RWPE1 (cell line): ENCODE data around the gene TCERG1L.

Source experiments
- CTCF ChIA-PET: fragments of 350-600 bp; sonication (Branson Sonifier 250); formaldehyde crosslinking; extraction: SDS; loops from one replicate; lab custom pipeline; 2021; lab: Yijun Ruan, JAX
- POLR2A ChIA-PET: fragments of 400-600 bp; formaldehyde crosslinking; extraction: SDS; loops from one replicate; lab custom pipeline; 2020; ENCODE audit warnings: antibody characterized with exemption; ENCODE audit not compliant: low non-redundant PET; lab: Yijun Ruan, JAX
- DNase-seq: peaks from one replicate; pipeline ENCODE4 v3.0.0; 2012; ENCODE audit warnings: low spot score
- H3K27ac ChIP-seq: fragments of 450-650 bp; 2 replicates; pipeline ENCODE4 v1.5.1; 2017
- TF ChIP-seq, protein P1 (sequence below): fragments of 450-650 bp; conservative IDR thresholded peaks from 2 replicates; pipeline ENCODE4 v1.5.1; 2017; ENCODE audit warnings: low read depth, mild to moderate bottlenecking

Gene TCERG1L

DNA sequence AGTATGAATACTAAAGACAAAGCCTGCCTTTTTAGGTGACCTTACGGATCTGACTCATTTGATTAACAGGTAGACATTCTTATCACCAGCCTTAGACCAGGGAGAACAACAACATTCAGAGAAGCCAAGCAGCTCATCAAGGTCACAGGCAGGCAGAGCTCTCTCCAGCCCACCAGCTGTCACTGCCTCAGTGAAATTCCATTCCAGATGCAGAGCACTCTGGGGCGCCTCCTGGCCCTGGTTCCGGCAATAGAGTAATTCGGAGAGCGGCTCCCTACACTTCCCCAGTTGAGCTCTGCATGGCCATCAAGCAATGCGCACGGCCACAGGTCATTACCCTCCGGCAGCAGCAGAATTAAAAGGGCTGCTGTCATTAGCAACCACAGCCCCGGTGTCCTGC lies 164.7 kb downstream of the TCERG1L start:
- no peak for DNase-seq
- TF ChIP-seq, protein P1, sequence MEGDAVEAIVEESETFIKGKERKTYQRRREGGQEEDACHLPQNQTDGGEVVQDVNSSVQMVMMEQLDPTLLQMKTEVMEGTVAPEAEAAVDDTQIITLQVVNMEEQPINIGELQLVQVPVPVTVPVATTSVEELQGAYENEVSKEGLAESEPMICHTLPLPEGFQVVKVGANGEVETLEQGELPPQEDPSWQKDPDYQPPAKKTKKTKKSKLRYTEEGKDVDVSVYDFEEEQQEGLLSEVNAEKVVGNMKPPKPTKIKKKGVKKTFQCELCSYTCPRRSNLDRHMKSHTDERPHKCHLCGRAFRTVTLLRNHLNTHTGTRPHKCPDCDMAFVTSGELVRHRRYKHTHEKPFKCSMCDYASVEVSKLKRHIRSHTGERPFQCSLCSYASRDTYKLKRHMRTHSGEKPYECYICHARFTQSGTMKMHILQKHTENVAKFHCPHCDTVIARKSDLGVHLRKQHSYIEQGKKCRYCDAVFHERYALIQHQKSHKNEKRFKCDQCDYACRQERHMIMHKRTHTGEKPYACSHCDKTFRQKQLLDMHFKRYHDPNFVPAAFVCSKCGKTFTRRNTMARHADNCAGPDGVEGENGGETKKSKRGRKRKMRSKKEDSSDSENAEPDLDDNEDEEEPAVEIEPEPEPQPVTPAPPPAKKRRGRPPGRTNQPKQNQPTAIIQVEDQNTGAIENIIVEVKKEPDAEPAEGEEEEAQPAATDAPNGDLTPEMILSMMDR: no peak
- H3K27ac ChIP-seq: no peak overlapping the region
- ChIA-PET CTCF (no interaction called here), POLR2A (no interaction called here)

DNA sequence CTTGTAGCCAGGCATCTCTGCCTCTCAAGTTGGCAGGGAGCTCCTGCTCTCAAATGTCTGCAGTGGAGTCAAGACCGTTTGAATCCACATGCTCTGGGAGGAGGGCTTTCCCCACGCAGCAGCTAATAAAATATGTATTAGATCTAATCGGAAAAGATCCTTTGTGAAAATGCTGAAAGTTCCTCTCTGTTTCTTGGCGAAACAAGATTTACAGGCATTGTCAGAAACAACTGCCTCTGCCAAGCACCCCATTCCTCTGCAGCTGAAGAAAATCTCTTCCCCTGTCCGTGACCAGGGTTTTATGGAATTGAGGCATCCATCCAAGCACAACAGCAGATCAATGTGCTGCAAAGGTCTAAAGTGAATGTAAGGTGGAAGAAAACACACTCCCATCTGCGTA lies 165.8 kb downstream of the TCERG1L start:
- no peak for DNase-seq
- POLR2A ChIA-PET: no interaction called here
- TF ChIP-seq, protein P1: no peak
- H3K27ac ChIP-seq: no peak overlapping the region
- CTCF ChIA-PET: no interaction called here

DNA sequence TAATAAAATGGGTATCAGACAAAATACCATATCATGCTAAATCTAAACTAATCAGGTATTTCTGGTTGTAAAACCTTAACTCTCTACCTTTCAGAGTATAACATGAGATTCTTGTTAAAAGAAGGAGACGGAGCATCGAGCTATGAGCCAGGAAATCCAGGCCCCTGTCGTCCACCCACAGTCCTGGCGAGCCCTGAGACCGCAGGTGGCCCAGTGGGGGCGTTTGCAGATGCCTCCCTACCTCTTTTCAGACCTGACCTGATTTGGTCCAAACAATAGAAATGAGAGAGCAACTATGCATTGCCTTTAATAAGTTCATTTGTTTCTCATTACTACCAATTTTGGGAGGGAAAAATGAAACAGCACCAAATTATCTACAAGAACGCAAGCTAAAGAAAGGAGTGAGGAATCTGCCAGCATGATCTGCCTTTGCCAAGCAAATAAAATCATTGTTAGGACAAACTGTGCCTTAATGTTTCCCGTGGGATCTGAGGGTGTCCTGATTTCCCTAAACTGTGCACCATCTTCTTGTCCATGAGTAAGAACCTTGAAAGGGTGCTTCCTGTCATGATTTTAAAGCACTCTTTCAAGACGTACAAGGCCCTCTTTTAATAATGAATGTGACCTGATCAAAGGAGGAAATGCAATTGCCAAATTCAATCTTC lies 166.7 kb downstream of the TCERG1L start:
- TF ChIP-seq, protein P1: no peak
- no peak for DNase-seq
- ChIA-PET POLR2A (no interaction called here), CTCF (no interaction called here)
- H3K27ac ChIP-seq: no peak overlapping the region

DNA sequence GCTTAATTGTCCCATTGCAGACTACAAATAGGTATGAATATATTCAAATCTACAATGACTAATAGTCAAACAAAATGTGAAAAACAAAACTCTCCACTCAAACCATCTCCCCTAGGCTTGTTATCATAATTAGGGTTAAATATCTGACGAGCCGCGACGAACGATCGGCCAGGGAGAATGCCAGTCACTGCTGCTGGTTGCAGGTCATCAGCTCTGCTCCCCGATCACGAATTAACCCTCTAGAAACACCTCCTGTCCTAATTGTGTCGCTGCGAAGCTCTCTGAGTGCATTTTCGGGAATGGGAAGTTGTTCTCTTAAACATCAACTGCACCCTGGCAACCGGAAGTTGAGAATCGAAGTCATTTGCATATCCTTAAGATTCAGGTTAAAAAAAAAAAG lies 167.3 kb downstream of the TCERG1L start:
- TF ChIP-seq, protein P1: no peak
- no peak for DNase-seq
- POLR2A ChIA-PET: no interaction called here
- CTCF ChIA-PET: no interaction called here
- no peak overlapping the region for H3K27ac ChIP-seq

DNA sequence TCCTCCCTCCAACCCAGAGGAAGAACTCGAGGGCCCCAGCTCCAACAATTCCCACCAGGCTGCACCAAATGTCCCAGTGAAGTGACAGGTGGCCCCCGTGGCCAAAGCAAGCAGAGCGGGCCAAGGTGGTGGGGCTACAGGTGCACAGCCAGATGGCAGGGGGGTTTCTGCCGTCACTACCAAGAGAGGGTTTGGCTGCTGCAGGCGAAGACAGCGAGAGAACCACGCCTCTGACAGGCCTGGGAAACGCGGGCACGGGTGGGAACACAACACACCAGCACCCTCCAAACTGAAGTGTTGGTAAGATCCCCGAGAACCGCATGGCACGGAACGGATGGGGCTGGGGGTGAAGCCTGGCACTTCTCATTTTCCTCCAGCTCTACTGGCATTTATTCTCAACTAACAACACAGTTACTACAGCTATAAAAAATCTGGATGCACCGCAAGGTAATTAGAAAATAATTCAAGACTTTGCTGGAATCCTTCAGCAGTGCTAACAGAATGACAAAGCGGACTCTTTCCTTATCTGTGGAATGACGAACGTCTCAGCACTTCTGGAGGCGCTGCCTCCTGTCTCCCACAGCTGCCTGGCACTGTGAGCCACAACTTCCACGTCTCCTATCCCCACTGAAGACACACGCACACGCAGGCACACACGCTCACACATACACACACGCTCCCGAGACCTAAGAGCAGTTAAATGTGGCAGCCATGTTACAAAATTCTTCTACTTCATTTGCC lies 167.9 kb downstream of the TCERG1L start:
- ChIA-PET CTCF (no interaction called here), POLR2A (no interaction called here)
- no peak for DNase-seq
- TF ChIP-seq, protein P1: no peak
- H3K27ac ChIP-seq: no peak overlapping the region

DNA sequence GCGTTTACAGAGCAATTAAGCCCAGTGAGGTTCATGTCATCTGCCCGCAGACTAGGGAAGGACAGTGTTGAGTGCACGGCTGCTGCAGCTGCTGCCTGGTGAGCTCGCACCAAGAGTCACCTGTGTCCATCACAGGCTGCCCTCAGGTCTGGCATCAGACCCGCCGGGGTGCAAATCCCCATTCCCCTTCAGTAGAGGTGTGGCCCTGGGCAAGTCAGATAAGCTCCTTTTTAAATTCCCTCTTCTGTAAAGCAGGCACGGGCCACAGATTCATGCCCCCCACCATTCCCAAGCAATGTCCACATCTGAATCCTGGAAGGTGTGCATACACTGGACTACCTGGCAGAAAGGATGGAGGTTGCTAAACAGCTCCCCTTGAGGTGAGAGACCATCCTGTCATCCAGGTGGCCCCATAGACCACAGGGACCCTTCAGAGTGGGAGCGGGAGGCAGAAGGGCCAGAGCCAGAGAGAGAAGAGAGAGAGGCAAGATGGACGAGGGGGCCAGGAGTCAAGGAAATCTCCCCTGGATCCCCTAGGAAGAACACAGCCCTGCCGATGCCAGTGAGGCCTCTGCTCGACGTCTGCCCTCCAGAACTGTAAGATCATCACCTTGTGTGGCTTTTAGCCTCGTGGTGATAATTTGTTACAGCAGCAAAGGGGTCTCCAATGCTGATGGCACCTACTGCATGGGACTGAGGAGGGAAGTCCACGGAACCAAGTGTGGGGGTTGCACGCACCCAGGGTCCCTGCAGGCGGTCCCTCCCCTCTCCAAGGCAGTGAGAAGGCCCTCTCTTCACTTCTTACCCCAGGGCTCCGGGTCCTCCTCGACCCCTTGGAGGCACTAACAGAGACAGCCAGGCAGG lies 168.8 kb downstream of the TCERG1L start:
- no peak for DNase-seq
- TF ChIP-seq, protein P1: no peak
- POLR2A ChIA-PET: interaction anchor here (0.6 kb wide), 1 partner anchor 143 kb away, joined by 3 read pairs; no protein-coding TSS in a partner anchor
- CTCF ChIA-PET: no interaction called here
- no peak overlapping the region for H3K27ac ChIP-seq
